GM19324 (cell line): ENCODE data around the gene BAX.

Experiments
- ATAC-seq: cut with Tn5 transposase; IDR thresholded peaks from one replicate; pipeline ENCODE4 v1.9.1; 2021; ENCODE audit warnings: mild to moderate bottlenecking, moderate library complexity; ENCODE audit not compliant: unreplicated experiment, low FRiP score

Gene BAX

GRCh38 chr19:48961673-48962028 is 7.0 kb downstream of the BAX start:
- no peak for ATAC-seq

GRCh38 chr19:48962029-48962848 is 7.6 kb downstream of the BAX start:
- peak; percentile 25 for ATAC-seq

GRCh38 chr19:48962849-48963165 is 8.1 kb downstream of the BAX start:
- ATAC-seq, result no peak

GRCh38 chr19:48963371-48964204 is 8.9 kb downstream of the BAX start:
- ATAC-seq, result no peak

- ATAC-seq, result no peak
Observed at GRCh38 chr19:48964205-48965039, 9.7 kb downstream of the BAX start.

GRCh38 chr19:48965040-48965805 is 10.5 kb downstream of the BAX start, which contains the start of gene FTL:
TSS of gene FTL (plus strand) at chr19:48965309. CDS start at chr19:48965508, 199 bp downstream.
- ATAC-seq, result peak; percentile 64

GRCh38 chr19:48965806-48966540 is 11.3 kb downstream of the BAX start:
- ATAC-seq, result peak; percentile 21

- ATAC-seq, result no peak
Observed at GRCh38 chr19:48966541-48967345, 12.1 kb downstream of the BAX start.

GRCh38 chr19:48967346-48968178 is 12.9 kb downstream of the BAX start:
- ATAC-seq, result no peak

- ATAC-seq, result no peak
Observed at GRCh38 chr19:48968179-48968661, 13.5 kb downstream of the BAX start.

- no peak for ATAC-seq
Observed at GRCh38 chr19:48968813-48969218, 14.1 kb downstream of the BAX start.

- ATAC-seq, result no peak
Observed at GRCh38 chr19:48969276-48970138, 14.8 kb downstream of the BAX start.

GRCh38 chr19:48970139-48970766 is 15.6 kb downstream of the BAX start:
- no peak for ATAC-seq

GRCh38 chr19:48970923-48971395 is 16.3 kb downstream of the BAX start:
- no peak for ATAC-seq

GRCh38 chr19:48975947-48976847 is 21.5 kb downstream of the BAX start:
- no peak for ATAC-seq
